Measurements from ENCODE around the gene VSTM2L.

DNA sequence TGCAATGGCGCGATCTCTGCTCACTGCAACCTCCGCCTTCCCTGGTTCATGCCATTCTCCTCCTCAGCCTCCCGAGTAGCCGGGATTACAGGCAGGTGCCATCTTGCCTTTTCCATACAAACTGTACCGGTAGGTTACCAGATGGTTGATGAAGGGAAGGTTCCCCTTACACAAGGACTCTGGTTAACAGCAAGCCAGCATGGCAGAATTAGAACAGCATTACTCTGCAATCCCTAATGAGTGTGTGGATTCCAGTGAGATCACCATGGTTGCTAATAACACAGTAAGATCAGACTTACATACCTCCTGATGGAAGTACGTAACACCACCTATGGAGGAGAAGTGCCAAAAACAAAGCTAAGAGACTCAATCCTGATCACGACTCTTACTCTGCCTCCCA, 78.6 kb downstream of the VSTM2L start:
- TF ChIP-seq CTCF (IDR thresholded peaks at IDR 0.05) (no peak), EP300 (IDR thresholded peaks at IDR 0.05) (no peak), RCOR1 (IDR thresholded peaks at IDR 0.05; ENCODE audit: low read depth, low read length) (no peak), JUNB (IDR thresholded peaks at IDR 0.05) (no peak), RFX5 (IDR thresholded peaks at IDR 0.05) (no peak), POLR2A (IDR thresholded peaks at IDR 0.05; ENCODE audit: low read length) (no peak), JUN (IDR thresholded peaks at IDR 0.05) (no peak), HMGXB4 (CRISPR knock-in tag; IDR thresholded peaks at IDR 0.05; ENCODE audit: borderline replicate concordance) (no peak), CHD2 (IDR thresholded peaks at IDR 0.05; ENCODE audit: low read length, partially characterized antibody) (no peak), ZC3H11A (IDR thresholded peaks at IDR 0.05) (no peak), REST (IDR thresholded peaks at IDR 0.05) (no peak), HOXB13 (CRISPR knock-in tag; IDR thresholded peaks at IDR 0.05; ENCODE audit: low read depth) (no peak), RAD21 (conservative IDR thresholded peaks at IDR 0.05 in 1 of 2, IDR thresholded peaks at IDR 0.05 in 1 of 2) (no peak)
- TF ChIP-seq, protein P1, sequence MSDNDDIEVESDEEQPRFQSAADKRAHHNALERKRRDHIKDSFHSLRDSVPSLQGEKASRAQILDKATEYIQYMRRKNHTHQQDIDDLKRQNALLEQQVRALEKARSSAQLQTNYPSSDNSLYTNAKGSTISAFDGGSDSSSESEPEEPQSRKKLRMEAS (IDR thresholded peaks at IDR 0.05): no peak
